Frontal cortex (tissue), 4 donors: ENCODE results near the gene SUMO4. TPM values are rescaled to one million over a fixed set of nuclear protein-coding genes. Genes with fewer than 3 reads are reported as not detected.

Source experiments
- DNase-seq, 2 donors: peaks; one replicate each; pipeline ENCODE4 v3.0.0; 2012; ENCODE audit warnings: low spot score in 2 of 2
- FAIRE-seq: peaks from 2 replicates; lab custom pipeline; 2012; peaks lifted over from hg19 to GRCh38; lab: Jason Lieb, UNC
- total RNA-seq: library from RNA; depleted of rRNA; stranded (reverse); fragments of >200 nt; gene quantifications from one replicate; pipeline ENCODE4 v1.2.3, GENCODE V29; 2014
- donor health status: control.
- donor health status: control.
- donor health status: control.

Gene SUMO4
- total RNA-seq = 2.4 TPM

- DNase-seq = no peak
- FAIRE-seq = no peak
Observed at GRCh38 chr6:149400050-149400449, at the start of gene SUMO4. Gene SUMO4, plus strand, starts transcription at chr6:149400262. Its CDS starts 130 bp downstream, at chr6:149400392.

- FAIRE-seq (no peak), DNase-seq (no peak)
Observed at GRCh38 chr6:149354009-149354408, 46.1 kb upstream of the SUMO4 start.

- no peak for FAIRE-seq
Observed at GRCh38 chr6:149356081-149356750, 43.8 kb upstream of the SUMO4 start.

GRCh38 chr6:149357726-149358538 is 42.1 kb upstream of the SUMO4 start:
- DNase-seq (no peak), FAIRE-seq (no peak)

More at GRCh38 chr6:149356081-149356750, 43.8 kb upstream of the SUMO4 start:
- no peak for DNase-seq

- FAIRE-seq (no peak), DNase-seq (no peak)
Observed at GRCh38 chr6:149359440-149359839, 40.6 kb upstream of the SUMO4 start.

- FAIRE-seq (no peak), DNase-seq (no peak)
Observed at GRCh38 chr6:149360536-149360935, 39.5 kb upstream of the SUMO4 start.

GRCh38 chr6:149362289-149362688 is 37.8 kb upstream of the SUMO4 start:
- DNase-seq (no peak), FAIRE-seq (no peak)

GRCh38 chr6:149363154-149363553 is 36.9 kb upstream of the SUMO4 start:
- FAIRE-seq (no peak), DNase-seq (no peak)

GRCh38 chr6:149364557-149364956 is 35.5 kb upstream of the SUMO4 start:
- no peak for DNase-seq
- FAIRE-seq = no peak

GRCh38 chr6:149365197-149365596 is 34.9 kb upstream of the SUMO4 start:
- FAIRE-seq (no peak), DNase-seq (no peak)

- DNase-seq (no peak), FAIRE-seq (no peak)
Observed at GRCh38 chr6:149366267-149366921, 33.7 kb upstream of the SUMO4 start.

- DNase-seq (no peak), FAIRE-seq (no peak)
Observed at GRCh38 chr6:149368065-149368464, 32.0 kb upstream of the SUMO4 start.

GRCh38 chr6:149371154-149371553 is 28.9 kb upstream of the SUMO4 start:
- no peak for FAIRE-seq
- DNase-seq = no peak

- DNase-seq (no peak), FAIRE-seq (no peak)
Observed at GRCh38 chr6:149372062-149372461, 28.0 kb upstream of the SUMO4 start.

GRCh38 chr6:149373511-149373910 is 26.6 kb upstream of the SUMO4 start:
- no peak for DNase-seq

GRCh38 chr6:149379977-149380376 is 20.1 kb upstream of the SUMO4 start:
- DNase-seq (no peak), FAIRE-seq (no peak)

More at GRCh38 chr6:149373511-149373910, 26.6 kb upstream of the SUMO4 start:
- FAIRE-seq = no peak

GRCh38 chr6:149380523-149380922 is 19.5 kb upstream of the SUMO4 start:
- no peak for DNase-seq
- FAIRE-seq = no peak

GRCh38 chr6:149383371-149383770 is 16.7 kb upstream of the SUMO4 start:
- DNase-seq = no peak
- no peak for FAIRE-seq

- DNase-seq (no peak), FAIRE-seq (no peak)
Observed at GRCh38 chr6:149384464-149384863, 15.6 kb upstream of the SUMO4 start.

GRCh38 chr6:149385998-149386646 is 13.9 kb upstream of the SUMO4 start:
- peak; percentile 3 for FAIRE-seq

More at GRCh38 chr6:149385998-149386646, 13.9 kb upstream of the SUMO4 start:
- no peak for DNase-seq
